HG03039 (cell line): Measurements from ENCODE around the gene DYRK1A.

ENCODE experiments used
- ATAC-seq: cut with Tn5 transposase; IDR thresholded peaks from one replicate; pipeline ENCODE4 v1.9.1; 2021; ENCODE audit warnings: mild to moderate bottlenecking, moderate library complexity; ENCODE audit not compliant: unreplicated experiment

The DYRK1A gene

GRCh38 chr21:37384416-37384815 lies 17.8 kb downstream of the DYRK1A start:
- no peak for ATAC-seq

GRCh38 chr21:37385179-37385765 lies 18.7 kb downstream of the DYRK1A start:
- no peak for ATAC-seq

GRCh38 chr21:37386151-37386550 lies 19.6 kb downstream of the DYRK1A start:
- no peak for ATAC-seq

GRCh38 chr21:37389456-37389855 lies 22.9 kb downstream of the DYRK1A start:
- ATAC-seq = no peak

- ATAC-seq = no peak
These were observed 25.1 kb downstream of the DYRK1A start for GRCh38 chr21:37391666-37392065.

DNA sequence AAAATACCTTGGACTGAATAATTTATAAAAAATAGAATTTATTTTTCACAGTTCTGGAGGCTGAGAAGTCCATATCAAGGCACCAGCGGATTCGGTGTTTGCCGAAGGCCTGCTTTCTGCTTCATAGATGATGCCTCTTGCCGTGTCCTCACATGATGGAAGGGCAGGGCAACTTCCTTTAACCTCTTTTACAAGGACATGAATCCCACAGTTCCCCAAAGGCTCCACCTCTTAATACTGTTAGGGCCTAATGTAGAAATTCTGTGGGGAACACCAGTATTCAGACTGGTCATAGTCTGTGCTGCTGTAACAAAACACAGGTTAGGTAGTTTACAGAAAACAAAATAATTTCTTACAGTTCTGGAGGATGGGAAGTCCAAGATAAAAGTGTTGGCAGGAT lies 25.9 kb downstream of the DYRK1A start:
- no peak for ATAC-seq

DNA sequence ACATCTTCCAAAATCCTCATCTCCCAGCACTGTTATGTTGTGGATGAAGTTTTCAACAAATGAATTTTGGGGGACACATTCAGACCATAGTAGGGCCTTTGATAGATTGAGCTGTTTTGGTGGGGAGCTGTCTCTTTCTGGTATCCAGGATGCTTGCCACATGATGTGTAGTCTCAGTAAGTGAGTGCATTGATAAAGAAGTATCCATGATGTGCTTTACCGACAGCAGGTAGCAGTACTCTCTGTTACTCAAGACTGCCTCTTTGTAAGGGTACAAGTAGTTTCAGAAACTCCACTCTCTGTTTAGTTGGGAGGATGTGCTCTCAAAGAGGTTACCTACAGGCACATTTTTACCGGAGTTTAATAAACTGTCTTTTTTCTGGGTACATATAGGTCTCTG lies 26.5 kb downstream of the DYRK1A start:
- ATAC-seq = no peak

GRCh38 chr21:37393786-37394185 lies 27.2 kb downstream of the DYRK1A start:
- ATAC-seq = no peak

DNA sequence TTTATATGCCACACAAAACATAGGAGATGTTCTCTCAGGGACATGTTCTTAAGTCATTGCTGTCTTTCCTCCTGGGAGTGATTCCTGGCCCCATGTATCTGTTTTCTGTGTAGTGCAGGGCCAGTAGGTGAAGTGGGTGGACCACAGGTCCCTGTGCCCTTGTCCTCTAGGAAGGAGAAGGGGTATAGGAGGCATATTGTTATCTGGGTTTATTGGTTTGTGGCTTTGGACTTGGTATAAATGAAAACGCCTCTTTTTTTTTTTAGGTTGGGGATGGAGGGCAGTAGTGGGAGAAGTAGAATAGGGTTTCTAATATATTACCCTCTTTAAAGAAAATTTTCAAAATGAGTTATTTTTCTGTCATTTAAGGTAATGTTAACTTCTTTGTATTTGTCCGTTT lies 29.4 kb downstream of the DYRK1A start:
- ATAC-seq = no peak

DNA sequence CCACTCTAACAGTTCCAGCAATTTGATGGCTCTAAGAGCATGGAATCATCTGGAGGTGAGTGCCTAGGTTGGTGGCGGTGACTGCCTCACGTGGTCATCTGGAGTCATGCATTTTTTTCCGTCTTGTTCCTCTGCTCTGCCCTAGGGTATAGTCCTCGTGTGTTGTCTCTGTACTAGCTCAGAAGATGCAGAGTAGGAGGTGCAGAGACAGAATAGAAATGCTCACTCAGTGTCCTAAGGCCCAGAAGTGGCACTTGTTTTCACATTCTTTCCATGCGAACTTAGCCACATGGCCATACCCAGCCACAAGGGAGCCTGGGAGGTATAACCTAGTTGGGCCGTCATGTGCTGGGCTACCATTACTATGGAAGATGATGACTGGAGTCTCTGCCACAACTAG lies 30.3 kb downstream of the DYRK1A start:
- no peak for ATAC-seq

- no peak for ATAC-seq
These were observed 32.1 kb downstream of the DYRK1A start for GRCh38 chr21:37398697-37399096.

- ATAC-seq = no peak
These were observed 35.8 kb downstream of the DYRK1A start for GRCh38 chr21:37402251-37402867.

DNA sequence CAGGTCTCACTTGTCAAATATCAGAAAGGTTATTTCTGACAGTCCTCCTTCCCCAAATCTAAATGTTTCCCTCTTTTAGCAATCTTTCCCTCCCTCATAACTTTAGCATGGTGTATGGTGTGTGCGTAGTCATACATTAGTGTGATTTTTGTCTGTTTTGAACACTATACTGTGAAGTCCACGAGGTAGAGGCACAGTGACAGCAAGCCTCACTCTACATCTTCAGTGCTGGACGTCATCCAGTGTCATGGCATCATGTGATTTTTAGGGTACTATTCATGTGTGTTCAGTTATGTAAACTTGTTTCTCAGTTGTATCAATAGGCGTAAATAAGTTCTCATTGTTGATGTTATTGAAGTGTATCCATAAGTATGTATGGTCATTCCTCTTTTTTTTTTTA lies 39.1 kb downstream of the DYRK1A start:
- ATAC-seq = no peak

DNA sequence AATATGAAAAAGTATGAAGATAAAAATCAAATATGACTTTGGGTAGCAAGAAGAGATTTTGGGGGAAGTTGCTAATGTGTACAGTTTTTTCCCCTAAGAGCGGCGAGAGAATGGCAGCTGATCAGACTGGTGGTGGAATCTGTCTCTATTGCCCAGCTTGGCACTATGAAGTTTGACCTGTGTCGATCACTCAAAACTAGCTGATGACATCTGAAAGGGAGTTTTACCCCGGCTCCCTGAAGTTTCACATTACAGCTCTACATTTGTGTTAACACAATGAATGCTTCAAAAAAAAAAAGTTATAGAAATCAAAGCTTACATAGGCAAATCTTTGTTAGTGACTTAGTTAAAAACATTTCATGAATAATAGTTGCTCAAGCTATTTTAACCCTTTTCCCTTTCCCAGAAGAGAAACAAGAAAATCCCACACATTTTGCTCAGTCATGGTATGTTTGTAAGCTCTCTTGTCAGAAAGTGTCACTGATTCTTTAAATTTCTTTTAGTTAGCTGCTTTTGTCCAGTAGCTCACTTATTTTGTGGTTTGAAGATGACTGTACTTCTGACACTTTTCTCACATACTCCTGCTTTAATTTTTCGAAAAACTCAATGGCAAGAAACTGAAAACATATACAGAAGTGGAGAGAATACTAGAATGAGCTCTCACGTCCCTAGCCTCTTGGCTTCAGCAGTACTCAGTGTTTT lies 41.3 kb downstream of the DYRK1A start:
- no peak for ATAC-seq

DNA sequence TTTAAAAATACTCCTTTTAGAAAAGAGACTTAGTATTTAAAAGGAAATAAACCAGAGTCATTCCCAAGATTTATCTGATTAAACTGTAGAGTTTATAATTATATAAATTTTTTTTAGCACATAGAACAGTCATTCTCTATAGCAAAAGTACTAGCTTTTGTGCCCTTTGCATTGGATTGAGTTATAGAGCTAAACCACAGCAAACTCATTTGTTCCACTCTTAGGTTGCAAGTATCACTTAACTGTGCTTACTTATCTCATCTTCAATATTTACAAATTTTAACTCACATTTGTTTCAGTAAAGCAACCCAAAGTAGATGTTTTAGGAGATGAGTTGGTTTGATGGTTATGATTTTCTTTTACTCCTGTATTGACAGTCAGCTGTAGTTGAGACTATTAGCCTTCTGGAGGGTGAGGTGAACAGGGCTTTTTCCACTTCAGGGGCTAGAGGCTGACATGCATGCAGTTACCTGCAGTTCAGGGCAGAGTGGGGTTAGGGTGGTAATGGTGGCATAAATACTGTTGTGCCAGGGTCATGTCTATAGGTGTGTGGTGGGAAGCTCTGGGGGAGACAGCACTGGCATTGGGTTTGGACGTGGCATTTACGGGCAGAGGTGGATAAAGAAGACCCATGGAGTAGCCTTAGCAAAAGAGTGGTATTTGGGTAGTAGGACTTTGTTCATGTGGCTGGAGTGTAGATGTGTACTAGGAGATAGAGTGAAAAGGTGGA lies 42.1 kb downstream of the DYRK1A start:
- no peak for ATAC-seq

- no peak for ATAC-seq
These were observed 44.1 kb downstream of the DYRK1A start for GRCh38 chr21:37410639-37411038.

- no peak for ATAC-seq
These were observed 46.2 kb downstream of the DYRK1A start for GRCh38 chr21:37412603-37413360.

GRCh38 chr21:37413553-37414291 lies 47.1 kb downstream of the DYRK1A start:
- no peak for ATAC-seq

DNA sequence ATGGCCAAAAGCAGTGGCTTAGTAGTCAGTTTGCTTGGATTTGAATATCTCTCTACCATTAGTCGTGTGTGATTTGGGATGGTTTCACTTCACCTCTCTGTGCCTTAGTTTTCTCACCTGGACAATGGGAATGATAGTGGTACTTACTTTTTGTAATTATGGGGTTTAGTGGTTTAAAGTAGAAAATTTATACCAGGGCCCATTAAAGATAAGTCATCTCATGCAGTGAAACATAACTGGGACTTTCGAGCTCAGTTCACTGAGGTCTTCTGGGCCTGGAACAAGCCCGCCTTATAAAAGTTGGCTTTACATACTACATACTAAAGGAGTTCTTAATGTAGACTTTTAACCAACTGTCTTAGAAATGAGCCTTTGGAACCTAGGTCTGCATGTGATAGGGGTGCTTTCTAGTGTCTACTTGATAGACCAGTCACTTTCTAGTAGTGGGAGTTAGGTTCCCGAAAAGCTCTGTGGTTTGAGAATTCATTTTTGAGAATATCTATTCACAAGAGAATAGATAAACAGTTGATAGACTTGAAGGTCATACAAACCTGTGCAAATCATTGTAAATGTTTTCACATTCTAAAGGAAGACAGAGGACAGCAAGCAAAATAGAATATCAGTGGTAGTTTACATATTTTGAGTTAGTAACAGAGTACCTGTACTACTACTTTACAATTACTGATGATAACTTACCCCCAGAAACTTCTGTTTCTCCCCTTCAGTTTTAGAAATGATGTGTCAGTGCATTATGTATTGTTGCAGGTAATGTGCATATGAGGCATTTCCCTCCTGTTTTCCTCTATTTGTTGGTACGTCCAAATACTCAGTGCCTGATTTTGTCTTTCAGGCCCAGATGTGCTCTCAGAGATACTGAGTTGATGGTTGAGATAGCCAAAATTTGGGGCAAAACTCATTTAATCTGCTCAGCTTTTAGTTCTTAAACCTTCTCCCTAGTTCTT lies 48.0 kb downstream of the DYRK1A start:
- ATAC-seq = no peak
